ENCODE data around the gene FGG. TPM values are rescaled to one million over a fixed set of nuclear protein-coding genes. Genes with fewer than 3 reads are reported as not detected.

FGG gene
- total and polyA plus RNA-seq, 2 of the 8 experiments (the other 6 are each of a cell fraction or from before 2014, with no cell fraction given): not detected

GRCh38 chr4:154623995-154624394, 11.5 kb upstream of the FGG start (continued):
- TF ChIP-seq CHD7 (IDR thresholded peaks at IDR 0.05; ENCODE audit: insufficient replicate concordance, low read length): no peak
- no peak for TF ChIP-seq HDAC2 (IDR thresholded peaks at IDR 0.05; ENCODE audit: borderline replicate concordance in 1 of 2, low read depth in 2 of 2, low read length in 2 of 2)
- no peak for TF ChIP-seq HDAC6 (IDR thresholded peaks at IDR 0.05; ENCODE audit: low read depth, low read length)
- no peak for TF ChIP-seq ATF2 (IDR thresholded peaks at IDR 0.05; ENCODE audit: low read length)
- TF ChIP-seq CHD2 (IDR thresholded peaks at IDR 0.05; ENCODE audit: low read length): no peak
- no peak for TF ChIP-seq BCL11A (IDR thresholded peaks at IDR 0.05; ENCODE audit: low read depth in 2 of 2, low read length in 2 of 2)

Data from H1 (cell line).